ENCODE measurements around the gene MSH3.

DNA sequence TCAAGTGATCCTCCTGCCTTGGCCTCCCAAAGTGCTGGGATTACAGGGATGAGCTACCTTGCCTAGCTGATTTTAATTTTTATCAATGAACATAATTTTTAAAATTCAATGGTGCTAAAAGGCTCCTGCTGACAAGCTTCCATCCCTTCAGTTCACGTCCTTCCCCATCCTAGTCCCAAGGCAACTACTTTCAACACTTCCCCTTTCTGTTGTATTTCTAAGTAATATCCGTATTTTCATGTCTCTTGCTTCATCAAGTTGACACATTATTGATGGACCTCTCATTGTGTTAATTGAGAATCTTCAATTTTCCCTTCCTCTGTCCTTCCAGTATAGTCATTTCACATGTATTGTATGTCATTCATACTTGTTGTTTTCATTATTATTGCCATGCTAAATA lies 211.9 kb downstream of the MSH3 start:
- TF ChIP-seq ZNF274 (IDR thresholded peaks at IDR 0.05; ENCODE audit: low read depth, low read length) (no peak), YY1 (IDR thresholded peaks at IDR 0.05; ENCODE audit: insufficient read depth, insufficient read length) (no peak), SUZ12 (IDR thresholded peaks at IDR 0.05; ENCODE audit: extremely low read depth, insufficient read depth, insufficient read length) (no peak)
